HEK293 (cell line): ENCODE data around the gene CXorf49.
"Not testable (repeated sequence)": the region's sequence is repeated elsewhere in the genome, so short reads cannot be mapped to it uniquely, and the experiment has no call there.

Source experiments
- CTCF ChIA-PET: fragments of 350-600 bp; formaldehyde crosslinking; extraction: SDS; loops from one replicate; lab custom pipeline; 2021; ENCODE audit warnings: antibody characterized with exemption; lab: Yijun Ruan, JAX
- POLR2A ChIA-PET: fragments of 300-600 bp; formaldehyde crosslinking; extraction: SDS; loops from one replicate; lab custom pipeline; 2020; ENCODE audit warnings: antibody characterized with exemption, inconsistent platforms; lab: Yijun Ruan, JAX
- H3K27ac ChIP-seq: fragments of 200-500 bp; sonication (Bioruptor generic); 2 replicates; pipeline ENCODE4 v1.5.1; 2014; ENCODE audit warnings: low read depth, low read length, control low read depth, inconsistent platforms; ENCODE audit errors: extremely low read depth
- H3K36me3 ChIP-seq, 2 experiments: fragments of 200-500 bp in 1 of 2; sonication (Bioruptor generic) in 1 of 2; 1 replicate in 1 of 2; 2 replicates in 1 of 2; pipeline ENCODE4 v1.5.1; 2014 to 2017; ENCODE audit warnings: inconsistent platforms in 2 of 2, low read length in 2 of 2; ENCODE audit not compliant: control insufficient read depth in 2 of 2, insufficient read depth in 1 of 2
- H3K4me1 ChIP-seq: fragments of 200-500 bp; sonication (Bioruptor generic); 2 replicates; pipeline ENCODE4 v1.5.1; 2014; ENCODE audit warnings: mild to moderate bottlenecking, low read length, inconsistent platforms; ENCODE audit not compliant: control insufficient read depth, insufficient read depth
- H3K4me3 ChIP-seq: 2 replicates; pipeline ENCODE4 v1.5.1; 2011; ENCODE audit warnings: low read depth, mild to moderate bottlenecking, control low read depth, low read length, moderate library complexity
- H3K9me3 ChIP-seq: fragments of 200-500 bp; sonication (Bioruptor generic); 2 replicates; pipeline ENCODE4 v1.5.1; 2014; ENCODE audit warnings: low read depth, low read length, inconsistent platforms; ENCODE audit not compliant: control insufficient read depth, insufficient read depth

CXorf49 gene

GRCh38 chrX:71718185-71718584 is at the start of gene CXorf49:
Gene CXorf49 (minus strand): TSS chrX:71718285. CDS start chrX:71718151, 134 bp downstream.
- CTCF ChIA-PET, H3K36me3 ChIP-seq, POLR2A ChIA-PET, H3K27ac ChIP-seq, H3K4me3 ChIP-seq, H3K4me1 ChIP-seq, H3K9me3 ChIP-seq: not testable (repeated sequence)

- H3K36me3 ChIP-seq, H3K4me1 ChIP-seq, H3K9me3 ChIP-seq, CTCF ChIA-PET, POLR2A ChIA-PET, H3K4me3 ChIP-seq, H3K27ac ChIP-seq: not testable (repeated sequence)
These were observed 49.0 kb upstream of the CXorf49 start for GRCh38 chrX:71767134-71767533.

- CTCF ChIA-PET, POLR2A ChIA-PET: not testable (repeated sequence)
These were observed 47.5 kb upstream of the CXorf49 start for GRCh38 chrX:71765613-71766012.

GRCh38 chrX:71764832-71765231 is 46.7 kb upstream of the CXorf49 start:
- H3K4me3 ChIP-seq, H3K27ac ChIP-seq, POLR2A ChIA-PET, H3K9me3 ChIP-seq, CTCF ChIA-PET, H3K4me1 ChIP-seq, H3K36me3 ChIP-seq: not testable (repeated sequence)

More at GRCh38 chrX:71765613-71766012, 47.5 kb upstream of the CXorf49 start:
- H3K9me3 ChIP-seq, H3K27ac ChIP-seq, H3K36me3 ChIP-seq, H3K4me3 ChIP-seq, H3K4me1 ChIP-seq: not testable (repeated sequence)

GRCh38 chrX:71763049-71763448 is 45.0 kb upstream of the CXorf49 start, which contains the start of gene CXorf49B:
Gene CXorf49B (plus strand): TSS chrX:71763349. CDS start chrX:71763424, 75 bp downstream.
- H3K36me3 ChIP-seq, H3K27ac ChIP-seq, H3K4me3 ChIP-seq, POLR2A ChIA-PET, H3K4me1 ChIP-seq, CTCF ChIA-PET, H3K9me3 ChIP-seq: not testable (repeated sequence)

GRCh38 chrX:71760688-71761281 is 42.7 kb upstream of the CXorf49 start:
- H3K4me3 ChIP-seq, H3K27ac ChIP-seq, CTCF ChIA-PET, H3K4me1 ChIP-seq, H3K36me3 ChIP-seq, H3K9me3 ChIP-seq, POLR2A ChIA-PET: not testable (repeated sequence)

- H3K36me3 ChIP-seq, H3K27ac ChIP-seq, H3K4me3 ChIP-seq, H3K9me3 ChIP-seq, H3K4me1 ChIP-seq, CTCF ChIA-PET, POLR2A ChIA-PET: not testable (repeated sequence)
These were observed 2.3 kb upstream of the CXorf49 start for GRCh38 chrX:71720289-71720886.

- POLR2A ChIA-PET, H3K9me3 ChIP-seq, H3K27ac ChIP-seq, CTCF ChIA-PET, H3K4me1 ChIP-seq, H3K36me3 ChIP-seq, H3K4me3 ChIP-seq: not testable (repeated sequence)
These were observed 1.1 kb upstream of the CXorf49 start for GRCh38 chrX:71719195-71719594.

GRCh38 chrX:71716323-71716722 is 1.8 kb downstream of the CXorf49 start:
- H3K4me3 ChIP-seq, POLR2A ChIA-PET, CTCF ChIA-PET, H3K27ac ChIP-seq, H3K4me1 ChIP-seq, H3K9me3 ChIP-seq, H3K36me3 ChIP-seq: not testable (repeated sequence)

- POLR2A ChIA-PET, H3K9me3 ChIP-seq, H3K27ac ChIP-seq, CTCF ChIA-PET, H3K36me3 ChIP-seq, H3K4me1 ChIP-seq, H3K4me3 ChIP-seq: not testable (repeated sequence)
These were observed 2.5 kb downstream of the CXorf49 start for GRCh38 chrX:71715551-71715950.

GRCh38 chrX:71714064-71714463 is 4.0 kb downstream of the CXorf49 start:
- H3K36me3 ChIP-seq, H3K4me3 ChIP-seq, H3K4me1 ChIP-seq, CTCF ChIA-PET, H3K9me3 ChIP-seq, POLR2A ChIA-PET, H3K27ac ChIP-seq: not testable (repeated sequence)
